Kidney (tissue), 14 donors: ENCODE data around the gene LHPP. TPM values are rescaled to one million over a fixed set of nuclear protein-coding genes. Genes with fewer than 3 reads are reported as not detected.

Source experiments
- DNase-seq, 5 donors: peaks; one replicate each; pipeline ENCODE4 v3.0.0-alpha.2; 2013 to 2020
- FAIRE-seq: peaks from 2 replicates; lab custom pipeline; 2012; peaks lifted over from hg19 to GRCh38; lab: Jason Lieb, UNC
- H3K27ac ChIP-seq, 2 donors: one replicate each; pipeline ENCODE4 v1.7.0; 2013; ENCODE audit warnings: low read depth in 2 of 2, low read length in 2 of 2, inconsistent platforms in 1 of 2
- H3K27me3 ChIP-seq: one replicate; pipeline ENCODE4 v1.7.1; 2013; ENCODE audit warnings: low read length, inconsistent platforms; ENCODE audit not compliant: control insufficient read depth, insufficient read depth
- H3K36me3 ChIP-seq, 3 donors: one replicate each; pipeline versions ENCODE4 v1.7.0 to v1.7.1; 2013; ENCODE audit warnings: low read length in 3 of 3, control low read depth in 1 of 3, inconsistent platforms in 1 of 3; ENCODE audit not compliant: insufficient read depth in 3 of 3, control insufficient read depth in 2 of 3
- H3K4me1 ChIP-seq, 3 donors: one replicate each; pipeline versions ENCODE4 v1.7.0 to v1.7.1; 2013; ENCODE audit warnings: low read length in 3 of 3, inconsistent platforms in 1 of 3, low read depth in 1 of 3; ENCODE audit not compliant: control insufficient read depth in 2 of 3, insufficient read depth in 2 of 3
- H3K4me3 ChIP-seq, 3 donors: one replicate each; pipeline versions ENCODE4 v1.7.0 to v1.8.1; 2013; ENCODE audit warnings: low read length in 3 of 3, control low read depth in 1 of 3, inconsistent platforms in 1 of 3
- H3K9ac ChIP-seq, 3 donors: one replicate each; pipeline versions ENCODE4 v1.7.0 to v1.7.1; 2013; ENCODE audit warnings: low read length in 3 of 3, control low read depth in 1 of 3, inconsistent platforms in 1 of 3
- H3K9me3 ChIP-seq, 3 donors: one replicate each; pipeline versions ENCODE4 v1.7.0 to v1.7.1; 2013; ENCODE audit warnings: low read length in 3 of 3, control low read depth in 1 of 3, inconsistent platforms in 1 of 3; ENCODE audit not compliant: control insufficient read depth in 2 of 3, insufficient read depth in 1 of 3
- CTCF ChIP-seq: IDR thresholded peaks from 3 replicates; pipeline ENCODE4 v1.5.1; 2012; ENCODE audit warnings: mild to moderate bottlenecking, moderate library complexity, borderline replicate concordance; ENCODE audit not compliant: insufficient read depth; ENCODE audit errors: extremely low read depth
- intact Hi-C: fragments of 100-400 bp; cut with DNase I; formaldehyde crosslinking; loops from one replicate; pipeline ENCODE4 v1.11.1; 2022
- polyA plus RNA-seq: library from polyadenylated mRNA; stranded (reverse); fragments of 350-450 nt; fragmentation: Illumina TruSeq; extraction: RNeasy Lipid Tissue Mini Kit (QIAGEN cat#74804); gene quantifications from one replicate; pipeline ENCODE4 v1.2.3, GENCODE V29; 2014; ENCODE audit warnings: low read depth, low replicate concordance; ENCODE audit not compliant: insufficient read depth
- total RNA-seq: library from RNA; stranded (reverse); fragmentation: NEBNext Ultra II Directional; extraction: Animal tissue kit (Norgen Biotek cat#: 25700); gene quantifications from one replicate; pipeline ENCODE4 v1.2.1, GENCODE V29; 2021
- donor health status: control.
- donor health status: control.
- donor health status: control.
- donor health status: control.
- donor health status: control.
- donor health status: DM: yes; HTN: yes; CAD: no.
- donor health status: Normal renal cell carcinoma (clear cell type).

Gene LHPP
- total and polyA plus RNA-seq, 2 donors from 2014 or later, result 16.6 to 52.5 TPM

DNA sequence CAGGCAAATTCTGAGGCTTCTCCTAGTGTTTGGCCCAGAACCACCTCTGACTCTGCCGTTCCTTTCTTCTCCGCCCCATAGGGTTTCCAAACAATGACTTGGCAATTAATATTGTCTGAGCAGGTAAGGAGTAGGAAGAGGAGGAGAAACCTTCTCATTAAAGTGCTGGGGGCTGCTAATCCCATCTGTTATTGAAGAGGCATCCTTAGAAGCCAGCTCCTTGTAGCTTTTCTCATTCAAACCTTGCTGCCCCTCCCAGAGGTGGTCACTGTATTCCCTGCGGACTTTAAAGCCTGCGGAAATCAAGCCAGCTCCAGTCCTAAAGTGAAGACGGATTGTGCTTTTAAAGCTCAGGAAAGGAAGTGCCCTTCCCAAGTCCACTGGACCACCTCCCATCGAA is 10.3 kb upstream of the LHPP start:
- intact Hi-C loops, result no loop called here
- TF ChIP-seq CTCF, result no peak
- no peak overlapping the region for H3K9ac ChIP-seq
- H3K27me3 ChIP-seq, result peaks cover 42% of the 10 kb centered on the region
- no peak for DNase-seq
- H3K9me3 ChIP-seq, result no peaks in the 10 kb centered on the region
- FAIRE-seq, result no peak
- H3K4me3 ChIP-seq, result no peak overlapping the region
- peaks cover 0 to 5% (median 0%) of the 10 kb centered on the region in 3 donors for H3K4me1 ChIP-seq
- no peaks in the 10 kb centered on the region for H3K36me3 ChIP-seq
- H3K27ac ChIP-seq, result no peak overlapping the region

- FAIRE-seq, result no peak
- no peak for TF ChIP-seq CTCF
- H3K27me3 ChIP-seq, result peaks cover 27% of the 10 kb centered on the region
Observed at GRCh38 chr10:124453960-124454610, 7.5 kb upstream of the LHPP start.

DNA sequence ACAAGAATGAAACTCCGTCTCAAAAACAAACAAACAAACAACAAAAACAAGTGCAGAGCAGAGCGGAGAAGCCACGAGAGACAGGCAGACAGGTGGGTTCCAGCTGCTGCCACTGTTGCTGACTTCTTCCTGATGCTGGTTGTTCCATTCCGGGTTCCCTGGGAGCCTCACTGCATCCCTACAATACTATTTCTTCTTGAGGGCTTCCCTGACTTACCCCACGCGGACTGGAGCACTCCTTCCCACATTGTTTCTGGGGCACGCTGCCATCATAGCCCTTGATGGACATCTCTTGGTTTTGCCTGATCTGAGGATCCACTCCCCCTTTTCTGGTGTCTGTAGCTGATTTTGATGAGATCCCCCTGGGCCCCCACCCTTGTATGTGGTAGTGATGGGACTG is 6.2 kb upstream of the LHPP start:
- DNase-seq (no peak), FAIRE-seq (no peak)
- H3K4me3 ChIP-seq, result no peak overlapping the region
- H3K36me3 ChIP-seq, result no peaks in the 10 kb centered on the region
- H3K4me1 ChIP-seq, result no peaks in the 10 kb centered on the region
- H3K9ac ChIP-seq, result no peak overlapping the region
- H3K27ac ChIP-seq, result no peak overlapping the region
- TF ChIP-seq CTCF, result no peak
- H3K9me3 ChIP-seq, result no peaks in the 10 kb centered on the region
- intact Hi-C loops, result no loop called here
- H3K27me3 ChIP-seq, result peaks cover 20% of the 10 kb centered on the region

More at GRCh38 chr10:124453960-124454610, 7.5 kb upstream of the LHPP start:
- Histone ChIP-seq H3K4me1 (no peaks in the 10 kb centered on the region), H3K4me3 (no peak overlapping the region), H3K36me3 (no peaks in the 10 kb centered on the region), H3K9me3 (no peaks in the 10 kb centered on the region), H3K27ac (no peak overlapping the region), H3K9ac (no peak overlapping the region)
- DNase-seq, result no peak
- intact Hi-C loops, result no loop called here

DNA sequence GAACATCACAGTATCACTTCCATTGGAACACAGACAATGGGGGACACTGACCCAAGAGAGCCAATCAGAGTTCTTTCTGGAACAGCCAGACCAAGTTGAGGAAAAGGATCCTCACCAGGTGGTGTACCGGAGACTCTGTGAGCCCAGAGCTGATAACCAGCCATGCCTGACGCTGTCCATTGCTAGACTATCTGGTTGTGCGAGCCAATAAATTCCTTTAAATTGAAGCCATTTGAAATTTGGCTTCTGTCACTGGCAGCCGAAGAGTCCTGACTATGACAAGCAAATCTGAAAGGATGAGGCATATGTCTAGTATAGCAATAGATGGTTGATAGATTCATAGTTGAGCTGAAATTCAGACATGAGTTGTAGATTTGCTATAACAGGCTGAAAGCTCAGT is 3.1 kb upstream of the LHPP start:
- intact Hi-C loops, result no loop called here
- no peak for TF ChIP-seq CTCF
- H3K27ac ChIP-seq, result no peak overlapping the region
- no peaks in the 10 kb centered on the region for H3K4me1 ChIP-seq
- no peak for FAIRE-seq
- no peaks in the 10 kb centered on the region for H3K36me3 ChIP-seq
- H3K4me3 ChIP-seq, result no peak overlapping the region
- DNase-seq, result no peak
- H3K27me3 ChIP-seq, result peaks cover 4% of the 10 kb centered on the region
- H3K9me3 ChIP-seq, result no peaks in the 10 kb centered on the region
- no peak overlapping the region for H3K9ac ChIP-seq
